Ammon's horn (tissue), 1 donor: ENCODE results near the gene CDCA7.
"Not testable (repeated sequence)": the region's sequence is repeated elsewhere in the genome, so short reads cannot be mapped to it uniquely, and the experiment has no call there.

Experiments used
- DNase-seq: peaks from one replicate; pipeline ENCODE4 v3.0.0-alpha.2; 2016; ENCODE audit warnings: low spot score

Gene CDCA7

GRCh38 chr2:173404841-173405750 is 50.4 kb downstream of the CDCA7 start:
- DNase-seq: no peak

GRCh38 chr2:173407176-173407575 is 52.5 kb downstream of the CDCA7 start:
- no peak for DNase-seq

- DNase-seq: no peak
Observed at GRCh38 chr2:173407646-173408045, 53.0 kb downstream of the CDCA7 start.

- no peak for DNase-seq
Observed at GRCh38 chr2:173410579-173410978, 55.9 kb downstream of the CDCA7 start.

GRCh38 chr2:173412628-173413027 is 58.0 kb downstream of the CDCA7 start:
- peak; percentile 20 for DNase-seq

- DNase-seq: no peak
Observed at GRCh38 chr2:173414823-173415322, 60.2 kb downstream of the CDCA7 start.

GRCh38 chr2:173415431-173416381 is 61.0 kb downstream of the CDCA7 start:
- peak; percentile 24 for DNase-seq

GRCh38 chr2:173416415-173417152 is 61.9 kb downstream of the CDCA7 start:
- DNase-seq: not testable (repeated sequence)

GRCh38 chr2:173417341-173417740 is 62.7 kb downstream of the CDCA7 start:
- DNase-seq: no peak

- no peak for DNase-seq
Observed at GRCh38 chr2:173417802-173418201, 63.1 kb downstream of the CDCA7 start.
